ACHN (cell line): ENCODE data around the gene CEP152.
A peak's percentile ranks its signal among the peaks of the same experiment; 100 is the strongest.
"Not testable (repeated sequence)": the region's sequence is repeated elsewhere in the genome, so short reads cannot be mapped to it uniquely, and the experiment has no call there.

Source experiments
- DNase-seq: peaks from one replicate; pipeline ENCODE4 v3.0.0-alpha.2; 2015
- in situ Hi-C: cut with HindIII; loops from 2 replicates; pipeline ENCODE4 v1.10.0; 2017; ENCODE audit warnings: low sequenced_read_pairs, low pct_ligation_motif_present, low pct_unique_long_range_greater_than_20kb

Gene CEP152

GRCh38 chr15:48811325-48811958, 573 bp upstream of the CEP152 start:
- in situ Hi-C loops = no loop called here
- DNase-seq = no peak

GRCh38 chr15:48806151-48806550, 4.7 kb downstream of the CEP152 start:
- in situ Hi-C loops = no loop called here
- DNase-seq = no peak

GRCh38 chr15:48805591-48805990, 5.3 kb downstream of the CEP152 start:
- in situ Hi-C loops = no loop called here
- DNase-seq = no peak

GRCh38 chr15:48803877-48804276, 7.0 kb downstream of the CEP152 start:
- in situ Hi-C loops = no loop called here

GRCh38 chr15:48802867-48803266, 8.0 kb downstream of the CEP152 start:
- in situ Hi-C loops = no loop called here
- DNase-seq = peak; percentile 86

More at GRCh38 chr15:48803877-48804276, 7.0 kb downstream of the CEP152 start:
- no peak for DNase-seq

GRCh38 chr15:48802257-48802656, 8.6 kb downstream of the CEP152 start:
- in situ Hi-C loops = no loop called here
- DNase-seq = no peak

GRCh38 chr15:48800811-48801455, 9.9 kb downstream of the CEP152 start:
- DNase-seq = peak; percentile 33
- in situ Hi-C loops = no loop called here

GRCh38 chr15:48800245-48800644, 10.6 kb downstream of the CEP152 start:
- in situ Hi-C loops = no loop called here
- no peak for DNase-seq

GRCh38 chr15:48798319-48798718, 12.6 kb downstream of the CEP152 start:
- no peak for DNase-seq
- in situ Hi-C loops = no loop called here

GRCh38 chr15:48796930-48797329, 13.9 kb downstream of the CEP152 start:
- peak; percentile 81 for DNase-seq
- in situ Hi-C loops = no loop called here

- no peak for DNase-seq
- in situ Hi-C loops = no loop called here
Measured at GRCh38 chr15:48796521-48796920, 14.3 kb downstream of the CEP152 start.

GRCh38 chr15:48795901-48796300, 15.0 kb downstream of the CEP152 start:
- in situ Hi-C loops = no loop called here
- no peak for DNase-seq

GRCh38 chr15:48794697-48795134, 16.2 kb downstream of the CEP152 start:
- in situ Hi-C loops = no loop called here
- DNase-seq = peak; percentile 33

- in situ Hi-C loops = no loop called here
- no peak for DNase-seq
Measured at GRCh38 chr15:48792408-48792807, 18.5 kb downstream of the CEP152 start.

GRCh38 chr15:48790466-48791115, 20.3 kb downstream of the CEP152 start:
- in situ Hi-C loops, DNase-seq: not testable (repeated sequence)

- no peak for DNase-seq
- in situ Hi-C loops = no loop called here
Measured at GRCh38 chr15:48785712-48786111, 25.2 kb downstream of the CEP152 start.

GRCh38 chr15:48785195-48785594, 25.7 kb downstream of the CEP152 start:
- no peak for DNase-seq
- in situ Hi-C loops = no loop called here

- DNase-seq = no peak
- in situ Hi-C loops = no loop called here
Measured at GRCh38 chr15:48784756-48785155, 26.1 kb downstream of the CEP152 start.

- in situ Hi-C loops = no loop called here
- DNase-seq = no peak
Measured at GRCh38 chr15:48782911-48783310, 28.0 kb downstream of the CEP152 start.
